DND-41 (cell line): ENCODE results near the gene SOX9.

ENCODE experiments used
- CTCF ChIP-seq: IDR thresholded peaks from 2 replicates; pipeline ENCODE4 v1.5.1; 2012; ENCODE audit warnings: borderline replicate concordance, low read length, moderate library complexity, mild to moderate bottlenecking; ENCODE audit not compliant: poor library complexity, severe bottlenecking; ENCODE audit errors: extremely low read depth
- EZH2 ChIP-seq: IDR thresholded peaks from 3 replicates; pipeline ENCODE4 v1.6.1; 2012; ENCODE audit warnings: borderline replicate concordance, low read depth, mild to moderate bottlenecking, moderate library complexity, low read length, inconsistent platforms; ENCODE audit not compliant: severe bottlenecking

GRCh38 chr17:72144101-72144500, 23.3 kb downstream of the SOX9 start:
- no peak for TF ChIP-seq CTCF
- no peak for TF ChIP-seq EZH2
